GM12892 (cell line): ENCODE results near the gene STARD13.

Source experiments
- POLR2A ChIP-seq: IDR thresholded peaks from 2 replicates; pipeline ENCODE4 v1.6.1; 2011; ENCODE audit warnings: low read depth, low read length, control low read depth
- POLR2AphosphoS5 ChIP-seq: IDR thresholded peaks from 2 replicates; pipeline ENCODE4 v1.6.1; 2011; ENCODE audit warnings: low read depth, low read length, control low read depth
- TAF1 ChIP-seq: IDR thresholded peaks from 2 replicates; pipeline ENCODE4 v1.6.1; 2011; ENCODE audit warnings: low read depth, mild to moderate bottlenecking, control low read depth, low read length, borderline replicate concordance

- TF ChIP-seq POLR2A, result no peak
- no peak for TF ChIP-seq POLR2AphosphoS5
- no peak for TF ChIP-seq TAF1
These were observed 121.2 kb downstream of the STARD13 start for GRCh38 chr13:33164331-33164730.
